Thyroid gland (tissue), 4 donors: Measurements from ENCODE around the gene RGS14. TPM values are rescaled to one million over a fixed set of nuclear protein-coding genes. Genes with fewer than 3 reads are reported as not detected.

Source experiments
- DNase-seq, 2 donors: peaks; one replicate each; pipeline ENCODE4 v3.0.0-alpha.2; 2019
- H3K27ac ChIP-seq, 3 donors: fragments of 200-600 bp; sonication (generic); 1 replicate in 2 of 3; 2 replicates in 1 of 3; pipeline ENCODE4 v1.5.1; 2016 to 2019; ENCODE audit warnings: mild to moderate bottlenecking in 1 of 3, moderate library complexity in 1 of 3
- H3K27me3 ChIP-seq: fragments of 200-600 bp; sonication (generic); one replicate; pipeline ENCODE4 v1.5.1; 2019
- H3K36me3 ChIP-seq, 2 donors: fragments of 200-600 bp; sonication (generic); one replicate each; pipeline ENCODE4 v1.5.1; 2016 to 2019
- H3K4me1 ChIP-seq, 2 donors: fragments of 200-600 bp; sonication (generic); one replicate each; pipeline ENCODE4 v1.5.1; 2017 to 2019
- H3K4me3 ChIP-seq, 3 donors: fragments of 200-600 bp; sonication (generic); replicated peaks in 1 of 3; 1 replicate in 2 of 3; 2 replicates in 1 of 3; pipeline ENCODE4 v1.5.1; 2016; ENCODE audit warnings: mild to moderate bottlenecking in 1 of 3
- H3K9me3 ChIP-seq: fragments of 200-600 bp; sonication (generic); one replicate; pipeline ENCODE4 v1.5.1; 2017
- POLR2A ChIP-seq, 2 donors: fragments of 450-650 bp; IDR thresholded peaks; one replicate each; pipeline ENCODE4 v1.6.1; 2017; ENCODE audit warnings: antibody characterized with exemption in 2 of 2, mild to moderate bottlenecking in 2 of 2, moderate library complexity in 1 of 2
- whole genome bisulfite sequencing, 2 donors: methylation state at CpG; one replicate each; pipeline ENCODE4 v1.1.5; 2017; 5-methylcytosine and 5-hydroxymethylcytosine counted together
- intact Hi-C: fragments of 100-400 bp; cut with DNase I; formaldehyde crosslinking; loops from one replicate; pipeline ENCODE4 v1.15.1; 2023
- total RNA-seq, 4 donors: library from RNA; depleted of rRNA; stranded (reverse); fragments of >200 nt; gene quantifications; one replicate each; pipeline ENCODE4 v1.2.3, GENCODE V29; 2016
- TF ChIP-seq, protein P1 (sequence below), 6 experiments: fragments of 200-600 bp in 3 of 6; fragments of 450-650 bp in 3 of 6; sonication (generic) in 3 of 6; IDR thresholded peaks; one replicate each; pipeline ENCODE4 v1.5.1; 2016 to 2019; ENCODE audit warnings: antibody characterized with exemption in 6 of 6, mild to moderate bottlenecking in 2 of 6, inconsistent platforms in 1 of 6, moderate library complexity in 1 of 6

RGS14 gene
- total RNA-seq, 4 donors from 2014 or later, result 22.9 to 42.7 (median 26.7) TPM

DNA sequence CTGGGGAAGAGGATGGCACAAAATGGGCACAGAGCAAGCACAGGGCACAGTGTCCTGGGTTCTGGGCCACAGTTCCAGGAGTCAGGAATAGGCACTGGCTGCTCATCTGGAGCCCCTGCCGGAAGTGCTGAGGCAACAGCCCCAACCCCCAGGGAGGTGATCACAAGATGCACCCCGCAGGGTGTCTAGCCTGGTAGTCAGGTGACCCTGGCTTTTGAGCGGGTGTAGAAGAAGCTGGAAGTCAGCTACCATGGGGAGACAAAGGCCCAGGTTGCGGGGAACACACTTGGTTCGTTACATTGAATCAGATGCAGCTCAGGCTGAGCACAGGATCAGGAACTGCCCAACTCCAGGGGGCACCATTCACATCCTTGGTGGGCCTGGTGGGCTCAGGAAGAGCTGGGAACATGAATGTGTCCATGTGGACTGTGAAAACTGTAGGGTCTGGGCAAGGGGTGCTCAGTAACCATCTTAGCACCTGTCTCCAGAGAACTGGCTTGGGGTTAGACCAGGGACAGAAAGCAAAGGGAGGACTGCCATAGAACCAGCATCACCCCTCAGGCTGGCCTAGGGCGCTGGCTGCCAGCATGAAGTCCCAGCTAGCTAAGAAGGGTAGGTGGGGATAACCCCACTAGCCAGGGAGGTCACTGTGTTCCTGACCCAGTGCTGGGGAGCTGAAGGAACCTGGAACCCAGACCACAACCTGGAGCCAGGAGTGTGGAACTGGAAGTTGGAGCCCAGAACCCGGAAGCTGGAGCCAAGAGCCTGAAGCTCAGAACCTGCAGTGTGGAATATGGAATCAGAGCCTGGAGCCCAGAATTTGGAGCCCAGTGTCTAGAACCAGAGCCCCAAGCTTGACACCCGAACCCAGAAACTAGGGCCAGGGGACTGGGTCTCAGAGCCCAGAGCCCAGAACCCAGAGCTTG is 20.4 kb downstream of the RGS14 start:
- H3K36me3 ChIP-seq, result no peaks in the 10 kb centered on the region

DNA sequence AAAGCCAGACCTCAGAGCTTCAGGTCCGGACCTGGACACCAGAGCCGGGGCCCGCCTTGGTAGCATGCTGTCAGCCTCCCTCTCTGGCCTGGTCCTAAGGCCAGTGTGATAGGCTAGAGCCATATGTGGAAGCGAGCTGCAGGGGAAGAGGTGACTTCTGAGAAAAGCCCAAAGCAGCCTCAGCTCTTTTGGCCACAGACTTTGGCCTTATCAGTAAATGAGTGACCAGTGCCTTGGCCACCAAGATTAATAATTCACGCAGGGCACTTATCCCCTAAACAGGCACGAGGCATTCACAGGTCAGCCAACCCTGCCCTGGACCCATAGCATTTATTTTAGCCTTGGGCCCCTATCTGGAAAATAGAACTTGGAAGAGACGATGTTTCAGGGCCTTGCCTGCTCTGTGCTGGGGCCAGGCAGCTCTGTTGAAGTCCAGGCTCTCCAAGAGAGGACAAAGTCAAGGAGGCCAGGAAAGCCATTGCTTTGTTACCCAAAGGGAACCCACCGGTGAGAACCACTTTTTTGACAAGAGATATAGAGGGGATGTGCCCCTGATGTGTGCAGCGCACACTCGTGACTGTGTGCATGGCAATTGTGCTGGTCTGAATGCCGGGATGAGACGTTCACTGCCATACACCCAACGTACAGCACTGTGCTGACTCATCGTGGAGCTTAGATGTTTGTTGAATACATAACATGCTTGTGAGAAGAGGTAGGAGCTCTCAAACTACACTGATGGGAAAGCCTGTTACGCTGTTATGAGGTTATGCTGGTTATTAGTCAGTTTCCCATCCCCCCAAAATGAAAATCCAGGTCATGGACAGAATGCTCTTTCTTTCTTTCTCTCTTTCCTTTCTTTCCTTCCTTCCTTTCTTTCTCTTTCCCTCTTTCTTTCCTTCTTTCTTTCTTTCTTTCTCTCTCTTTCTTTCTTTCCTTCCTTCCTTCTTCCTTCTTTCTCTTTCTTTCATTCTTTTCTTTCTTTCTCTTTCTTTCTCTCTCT is 21.5 kb downstream of the RGS14 start:
- WGBS, 2 donors, result 87 to 91% methylated on average over 15 of the region's 15 CpGs
- DNase-seq, result no peak
- H3K4me3 ChIP-seq, result no peak overlapping the region
- no peaks in the 10 kb centered on the region for H3K36me3 ChIP-seq
- H3K27ac ChIP-seq, result no peak overlapping the region
- no peaks in the 10 kb centered on the region for H3K27me3 ChIP-seq
- TF ChIP-seq, protein P1, sequence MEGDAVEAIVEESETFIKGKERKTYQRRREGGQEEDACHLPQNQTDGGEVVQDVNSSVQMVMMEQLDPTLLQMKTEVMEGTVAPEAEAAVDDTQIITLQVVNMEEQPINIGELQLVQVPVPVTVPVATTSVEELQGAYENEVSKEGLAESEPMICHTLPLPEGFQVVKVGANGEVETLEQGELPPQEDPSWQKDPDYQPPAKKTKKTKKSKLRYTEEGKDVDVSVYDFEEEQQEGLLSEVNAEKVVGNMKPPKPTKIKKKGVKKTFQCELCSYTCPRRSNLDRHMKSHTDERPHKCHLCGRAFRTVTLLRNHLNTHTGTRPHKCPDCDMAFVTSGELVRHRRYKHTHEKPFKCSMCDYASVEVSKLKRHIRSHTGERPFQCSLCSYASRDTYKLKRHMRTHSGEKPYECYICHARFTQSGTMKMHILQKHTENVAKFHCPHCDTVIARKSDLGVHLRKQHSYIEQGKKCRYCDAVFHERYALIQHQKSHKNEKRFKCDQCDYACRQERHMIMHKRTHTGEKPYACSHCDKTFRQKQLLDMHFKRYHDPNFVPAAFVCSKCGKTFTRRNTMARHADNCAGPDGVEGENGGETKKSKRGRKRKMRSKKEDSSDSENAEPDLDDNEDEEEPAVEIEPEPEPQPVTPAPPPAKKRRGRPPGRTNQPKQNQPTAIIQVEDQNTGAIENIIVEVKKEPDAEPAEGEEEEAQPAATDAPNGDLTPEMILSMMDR (IDR thresholded peaks at IDR 0.05), result no peak
- TF ChIP-seq POLR2A (IDR thresholded peaks at IDR 0.05), result no peak
- H3K9me3 ChIP-seq, result no peaks in the 10 kb centered on the region
- intact Hi-C loops, result no loop called here
- no peaks in the 10 kb centered on the region for H3K4me1 ChIP-seq

More for the DNA sequence above, 20.4 kb downstream of the RGS14 start:
- 87 to 92% methylated on average over 5 to 6 of the region's 8 CpGs for WGBS, 2 donors
- intact Hi-C loops, result no loop called here
- TF ChIP-seq, protein P1 (IDR thresholded peaks at IDR 0.05), result no peak
- no peak for TF ChIP-seq POLR2A (IDR thresholded peaks at IDR 0.05)
- DNase-seq, result no peak
- Histone ChIP-seq H3K27ac (no peak overlapping the region), H3K27me3 (no peaks in the 10 kb centered on the region), H3K4me3 (no peak overlapping the region), H3K9me3 (no peaks in the 10 kb centered on the region), H3K4me1 (no peaks in the 10 kb centered on the region)

DNA sequence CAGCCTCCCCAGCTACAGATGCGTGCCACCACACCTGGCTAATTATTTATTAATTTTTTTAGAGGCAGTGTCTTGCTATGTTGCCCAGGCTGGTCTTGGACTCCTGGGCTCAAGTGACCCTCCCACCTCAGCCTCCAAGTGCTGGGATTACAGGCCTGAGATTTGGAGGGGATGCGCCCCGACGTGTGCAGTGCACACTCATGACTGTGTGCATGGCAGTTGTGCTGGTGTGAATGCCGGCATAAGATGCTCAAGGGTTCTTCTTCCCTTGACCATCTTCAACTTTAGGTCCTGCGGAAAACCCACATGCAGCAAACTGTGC is 23.0 kb downstream of the RGS14 start:
- intact Hi-C loops, result no loop called here
- Histone ChIP-seq H3K27ac (no peak overlapping the region), H3K36me3 (no peaks in the 10 kb centered on the region), H3K4me3 (no peak overlapping the region), H3K9me3 (no peaks in the 10 kb centered on the region), H3K4me1 (no peaks in the 10 kb centered on the region), H3K27me3 (no peaks in the 10 kb centered on the region)
- no peak for TF ChIP-seq POLR2A (IDR thresholded peaks at IDR 0.05)
- TF ChIP-seq, protein P1 (IDR thresholded peaks at IDR 0.05), result no peak
- DNase-seq, result no peak
- WGBS, 2 donors, result 83 to 85% methylated on average over 6 of the region's 6 CpGs

DNA sequence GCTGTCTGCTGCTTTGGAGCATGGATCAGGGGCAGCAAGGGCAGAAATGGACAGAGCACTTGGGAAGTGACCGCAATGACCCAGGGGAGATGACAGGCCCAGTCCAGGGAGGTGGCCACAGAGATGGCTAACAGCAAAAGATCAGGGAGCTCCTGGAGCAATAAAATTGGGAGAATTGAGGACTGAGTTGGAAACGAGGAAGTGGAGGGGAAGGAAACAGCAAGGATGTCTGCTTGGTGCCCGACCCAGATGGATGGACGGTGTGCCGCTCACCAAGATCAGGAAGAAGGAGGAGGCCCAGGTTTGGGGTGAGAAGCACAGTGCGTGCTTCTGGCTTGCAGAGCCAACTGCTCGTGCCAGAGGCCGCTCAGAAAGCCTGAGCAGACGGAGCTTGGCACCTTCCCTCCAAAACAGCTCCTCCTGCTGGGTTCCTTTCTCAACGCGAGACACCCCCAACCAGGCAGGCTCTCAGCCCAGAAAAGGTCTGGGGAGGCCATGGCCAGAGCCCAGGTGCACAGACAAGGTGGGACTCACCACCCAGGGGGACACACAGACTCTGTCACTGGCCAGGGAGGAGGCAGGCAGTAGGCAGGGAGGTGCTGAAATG is 24.8 kb downstream of the RGS14 start:
- Histone ChIP-seq H3K4me1 (no peaks in the 10 kb centered on the region), H3K27ac (no peak overlapping the region), H3K36me3 (no peaks in the 10 kb centered on the region), H3K9me3 (no peaks in the 10 kb centered on the region), H3K27me3 (no peaks in the 10 kb centered on the region), H3K4me3 (no peak overlapping the region)
- DNase-seq, result peak in 1 of 2 donors; percentile 14
- WGBS, 2 donors, result 38 to 55% methylated on average over 11 of the region's 11 CpGs
- intact Hi-C loops, result no loop called here
- no peak for TF ChIP-seq POLR2A (IDR thresholded peaks at IDR 0.05)
- TF ChIP-seq, protein P1 (IDR thresholded peaks at IDR 0.05), result peak in 1 of 6 experiments; percentile 11
